Activated CD4-positive, alpha-beta T cell treated with anti-CD3 and anti-CD28 coated beads, Interleukin-2, Interleukin-6, amounts not matched to agents 100 ng/mL and 50 ng/mL, durations not matched to agents 16 hours and 8 hours (primary cell): ENCODE results near the gene STK33.

Experiments used
- DNase-seq: peaks from one replicate; pipeline ENCODE4 v3.0.0-alpha.2; 2020

STK33 gene

DNA sequence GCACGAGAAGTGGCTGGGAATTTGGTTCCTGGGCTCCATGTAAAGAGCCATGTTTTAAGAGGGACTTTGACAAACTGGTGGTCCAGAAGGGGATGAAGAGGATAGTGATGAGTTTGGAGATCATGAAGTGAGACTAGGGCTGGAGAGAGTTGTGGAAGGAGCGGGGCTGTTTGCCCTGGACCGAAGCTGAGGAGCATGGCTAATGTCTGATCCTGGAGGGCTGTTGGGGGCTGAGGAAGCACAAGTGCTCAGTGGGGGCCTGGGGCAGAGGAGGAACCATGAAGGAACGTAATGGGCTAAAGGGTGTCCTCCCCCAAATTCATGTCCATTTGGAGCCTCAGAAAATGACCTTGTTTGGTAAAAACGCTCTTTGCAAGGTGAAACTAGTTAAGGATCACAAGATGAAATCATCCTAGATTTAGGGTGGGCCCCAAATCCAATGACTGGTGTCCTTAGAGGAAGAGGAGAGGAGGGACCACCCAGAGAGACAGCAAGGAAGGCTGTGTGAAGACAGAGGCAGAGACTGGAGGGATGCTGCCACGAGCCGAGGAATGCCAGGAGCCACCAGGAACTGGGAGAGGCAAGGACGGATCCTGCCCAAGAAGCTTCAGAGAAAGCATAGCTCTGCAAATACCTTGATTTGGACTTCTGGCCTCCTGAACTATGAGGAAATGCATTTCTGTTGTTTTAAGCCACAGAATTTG is 223.1 kb downstream of the STK33 start:
- no peak for DNase-seq

DNA sequence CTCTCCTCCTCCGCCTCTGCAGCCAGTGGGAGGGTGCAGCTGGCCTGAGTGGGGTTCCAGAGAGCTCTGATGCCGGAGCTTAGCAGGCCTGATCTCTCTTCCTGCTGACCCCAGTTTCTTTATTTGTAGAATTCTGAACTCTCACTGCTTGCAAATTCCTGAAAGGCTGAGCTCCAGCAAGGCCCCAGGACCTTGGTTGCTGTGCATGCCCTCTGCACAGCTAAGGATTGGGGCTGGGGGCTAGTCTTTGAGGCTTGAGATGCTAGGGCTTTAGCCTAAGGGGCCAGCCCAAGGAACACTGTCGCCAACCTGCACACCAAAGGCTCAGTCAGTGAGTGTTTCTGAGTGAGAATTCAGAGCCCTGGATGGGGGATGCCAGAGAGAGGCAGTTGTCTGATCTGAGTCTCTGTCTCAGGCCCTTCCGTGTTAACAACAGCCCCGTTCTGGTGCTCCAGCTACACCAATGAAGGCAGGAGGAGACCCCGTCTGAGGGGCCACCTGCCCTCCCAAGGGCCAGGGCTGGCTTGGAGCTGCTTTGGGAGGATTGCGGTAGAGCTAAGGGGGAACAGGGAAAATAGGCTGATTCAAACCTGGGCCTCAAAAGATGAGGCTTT is 224.3 kb downstream of the STK33 start:
- DNase-seq: no peak

DNA sequence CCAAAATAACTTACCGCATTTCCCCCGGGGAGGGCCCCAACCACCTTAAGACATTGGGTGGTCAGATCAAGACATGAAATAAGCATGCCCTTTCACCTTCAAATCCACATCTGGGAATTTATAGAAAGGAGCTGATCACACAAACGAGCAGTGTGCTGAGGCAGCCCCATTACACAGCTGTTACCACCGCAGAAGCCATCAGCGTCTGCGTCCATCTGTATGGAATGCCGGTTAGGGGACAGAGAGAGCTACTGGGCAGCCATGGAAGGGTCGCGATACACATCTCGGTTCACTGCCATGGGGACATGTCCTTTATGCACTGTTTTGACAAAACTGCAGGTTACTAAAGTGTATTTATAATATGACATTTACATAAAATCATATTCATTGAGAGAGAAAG is 225.3 kb downstream of the STK33 start:
- DNase-seq: no peak

DNA sequence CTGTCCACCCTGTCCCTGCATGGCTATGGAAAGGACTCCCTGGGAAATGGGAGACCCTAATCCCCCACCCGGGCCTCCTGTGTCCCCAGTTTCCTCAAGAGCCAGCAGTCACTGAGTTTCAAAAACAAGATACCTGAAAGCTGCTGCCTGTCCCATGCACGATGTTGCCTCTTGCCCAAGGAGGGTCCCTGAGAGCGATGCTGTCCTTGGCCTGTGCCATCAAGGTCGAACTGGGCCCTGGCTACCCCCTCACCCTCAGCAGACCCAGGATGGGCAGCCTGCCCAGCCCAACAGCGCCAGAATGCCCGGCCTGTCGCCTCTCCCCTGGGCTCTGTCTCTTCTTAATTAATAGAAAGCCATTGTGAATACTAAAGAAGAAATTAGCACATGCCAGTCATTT is 225.8 kb downstream of the STK33 start:
- DNase-seq: no peak

DNA sequence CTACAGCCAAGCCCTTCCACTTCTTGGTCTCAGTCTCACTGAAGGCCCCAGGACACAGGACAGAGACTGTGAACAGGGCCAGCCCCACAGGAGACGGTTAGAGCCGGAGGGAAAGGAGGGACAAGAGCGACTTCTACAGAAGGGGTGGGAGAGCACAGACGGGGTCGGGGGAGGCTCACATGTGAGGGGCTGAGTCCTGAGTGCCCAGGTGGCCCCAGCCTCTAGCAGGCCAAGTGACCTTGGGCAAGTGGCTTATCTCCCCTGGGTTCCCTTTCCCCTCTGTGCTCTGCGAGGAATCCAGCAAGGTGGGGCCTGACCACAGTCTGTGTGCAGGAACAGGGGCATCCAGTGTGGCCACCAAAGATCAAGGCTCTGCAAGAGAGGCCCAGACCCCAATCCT is 227.7 kb downstream of the STK33 start:
- no peak for DNase-seq

DNA sequence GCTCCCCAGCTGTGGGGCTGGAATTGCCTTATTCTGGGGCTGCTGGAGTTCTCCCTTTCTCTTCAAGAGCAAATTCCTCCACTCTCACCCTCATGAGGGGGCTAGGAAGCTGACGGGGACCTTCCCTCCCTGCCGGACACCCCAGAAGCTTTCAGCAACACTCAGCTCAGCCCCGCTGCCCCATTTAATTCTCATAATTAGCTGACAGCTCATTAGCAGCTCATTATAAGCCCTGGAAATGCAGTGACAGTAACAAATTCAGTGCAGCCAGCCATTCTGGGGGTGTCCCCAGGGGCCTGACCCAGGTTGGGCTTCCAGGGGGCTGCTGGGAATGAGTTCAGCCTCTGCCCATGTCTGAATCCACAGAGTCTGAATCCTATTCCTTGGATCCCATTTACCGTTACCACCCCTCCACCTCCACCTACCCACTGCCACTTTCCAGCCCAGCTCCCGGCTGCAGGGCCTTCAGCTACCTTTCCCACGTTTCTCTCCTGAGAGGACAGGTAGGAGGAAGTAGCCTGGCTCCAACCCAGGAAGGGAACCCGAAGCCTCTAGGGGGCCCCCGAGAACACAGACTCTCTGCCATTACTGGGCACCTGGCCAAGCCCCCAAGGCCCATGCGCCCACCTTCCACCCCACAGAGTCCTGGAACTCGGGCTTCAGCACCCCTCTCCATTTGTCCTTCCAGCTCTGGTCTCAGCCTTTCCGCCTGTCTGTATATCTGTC is 228.6 kb downstream of the STK33 start:
- no peak for DNase-seq

DNA sequence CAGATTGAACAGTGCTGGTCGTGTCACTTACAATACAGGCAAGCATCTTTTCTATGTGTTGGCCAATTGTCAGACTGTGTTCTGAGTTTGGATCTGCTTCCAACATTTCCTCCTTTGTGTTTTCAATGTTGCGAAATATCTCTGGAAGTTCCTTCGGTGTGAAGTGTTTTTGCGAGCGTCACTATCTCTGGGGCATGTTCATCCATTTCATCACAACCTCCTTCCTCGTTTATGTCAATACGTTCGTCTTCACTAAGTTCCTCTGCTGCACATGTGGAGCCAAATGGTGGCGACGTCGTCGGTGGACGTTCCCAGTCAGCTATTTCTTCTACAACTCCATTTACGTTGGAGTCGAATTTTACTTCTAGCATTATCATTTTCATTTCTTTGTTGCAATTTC is 230.1 kb downstream of the STK33 start:
- no peak for DNase-seq

DNA sequence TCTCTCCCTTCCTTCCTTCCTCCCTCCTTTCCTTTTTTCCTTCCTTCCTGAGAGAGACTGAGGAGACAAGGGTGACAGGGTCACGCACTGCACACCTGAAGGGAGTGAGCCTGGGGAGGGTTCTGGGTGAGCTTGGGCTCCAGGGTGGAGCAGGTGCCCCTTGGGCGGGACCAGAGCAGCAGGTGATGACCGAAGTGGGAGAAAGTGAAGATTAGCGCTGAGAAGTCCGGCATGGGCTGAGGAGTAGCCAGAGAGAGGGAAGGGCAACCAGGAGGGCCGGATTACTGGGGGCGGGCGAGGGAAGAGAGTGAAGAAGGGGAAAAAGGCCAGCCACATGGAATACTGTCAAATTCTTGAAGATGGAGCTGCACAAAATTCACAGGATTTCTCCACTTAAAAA is 231.1 kb downstream of the STK33 start:
- no peak for DNase-seq

DNA sequence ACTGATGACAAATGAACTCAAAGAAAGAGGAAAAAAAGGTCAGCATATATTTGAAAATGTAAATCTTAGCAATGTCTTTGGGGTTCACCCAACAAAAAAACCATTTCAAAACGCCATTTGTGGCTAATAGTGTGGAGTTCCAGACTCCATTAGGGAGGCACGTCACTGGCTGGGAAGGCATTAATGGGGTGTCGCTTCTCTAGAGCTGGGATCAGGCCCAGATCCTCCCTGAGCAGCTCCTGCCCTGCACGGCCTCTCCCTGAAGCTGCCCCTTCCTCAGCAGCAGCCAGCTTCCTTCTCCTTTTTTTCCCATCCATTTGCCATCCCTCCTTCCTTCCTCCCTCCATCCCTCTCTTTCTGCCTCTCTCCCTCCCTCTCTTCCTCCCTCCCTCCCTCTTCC is 231.5 kb downstream of the STK33 start:
- DNase-seq: no peak

DNA sequence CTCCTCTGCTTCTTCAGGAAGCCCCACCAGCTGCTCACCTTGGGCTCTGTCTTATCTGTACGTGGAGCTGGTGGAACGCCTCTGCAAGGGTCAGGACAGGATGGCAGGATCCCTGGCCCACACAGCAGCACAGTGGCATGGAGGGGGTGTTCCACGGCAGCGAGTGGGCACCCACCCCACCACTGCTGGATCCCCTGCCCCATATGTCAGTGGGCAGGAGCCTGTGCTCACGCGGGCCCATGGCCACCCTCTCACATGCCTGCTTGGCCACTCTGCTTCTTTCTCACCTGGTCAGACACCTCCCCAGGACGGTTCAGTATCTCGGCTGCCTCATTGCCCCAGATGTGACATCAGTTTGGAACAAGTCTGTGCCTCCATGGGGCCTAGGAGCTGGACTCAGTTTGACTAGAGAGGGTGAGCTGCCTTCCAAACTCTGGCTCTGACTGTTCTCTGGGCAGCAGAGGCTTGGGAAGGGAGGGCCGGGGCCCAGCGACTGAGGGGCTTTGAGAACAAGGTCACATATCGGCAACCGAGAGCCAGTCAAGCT is 232.3 kb downstream of the STK33 start:
- no peak for DNase-seq

DNA sequence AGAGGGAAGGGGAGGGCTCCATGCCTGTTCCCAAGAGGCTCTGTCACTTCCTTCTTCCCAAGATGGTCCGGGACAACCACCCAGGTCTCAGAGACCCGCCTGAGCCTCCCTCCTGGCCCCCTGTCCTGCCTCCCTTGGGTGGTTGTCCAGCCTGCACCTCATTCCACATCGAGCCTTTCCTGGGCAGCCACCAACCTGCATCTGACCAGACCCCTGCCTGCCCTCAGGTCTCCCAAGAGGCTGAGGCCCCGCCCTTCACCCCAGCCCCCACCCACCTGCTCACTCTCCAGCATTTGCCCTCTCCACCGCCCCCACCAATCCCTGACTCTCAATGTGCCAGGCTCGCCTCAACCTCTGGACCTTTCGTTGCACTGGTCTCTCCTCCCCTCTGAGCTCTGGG is 232.8 kb downstream of the STK33 start:
- no peak for DNase-seq

DNA sequence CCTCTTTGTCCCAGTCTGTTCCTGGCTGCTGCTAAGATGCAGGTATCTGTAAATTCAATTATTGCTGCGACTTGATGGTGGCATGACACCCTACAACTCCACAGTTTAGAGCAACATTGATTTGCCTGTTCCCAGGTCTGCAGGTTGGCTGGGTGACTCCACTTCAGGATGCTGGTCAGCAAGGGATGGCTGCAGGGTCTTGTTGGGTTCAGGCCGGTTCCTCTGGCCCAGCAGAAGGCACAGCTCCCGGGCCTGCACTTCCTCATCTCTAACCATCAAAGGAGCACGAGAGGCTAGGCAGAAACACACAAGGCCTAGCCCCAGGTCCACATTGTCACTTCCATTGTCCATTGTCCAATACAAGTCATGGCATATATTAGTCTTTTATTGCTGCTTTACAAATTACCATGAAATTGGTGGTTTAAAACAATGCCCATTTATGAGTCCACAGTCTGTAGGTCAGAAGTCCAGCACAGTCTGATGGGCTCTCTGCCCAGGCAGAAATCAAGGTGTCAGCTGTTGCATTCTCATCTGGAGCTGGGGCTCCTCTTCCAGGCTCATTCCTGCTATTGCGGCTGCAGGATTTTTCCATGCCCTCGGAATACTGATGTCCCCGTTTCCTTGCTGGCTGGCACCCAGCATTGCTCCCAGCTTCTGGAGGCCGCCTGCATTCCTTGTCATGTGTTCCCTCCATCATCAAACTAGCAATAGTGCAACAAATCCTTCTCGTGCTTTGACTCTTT is 233.8 kb downstream of the STK33 start:
- no peak for DNase-seq

DNA sequence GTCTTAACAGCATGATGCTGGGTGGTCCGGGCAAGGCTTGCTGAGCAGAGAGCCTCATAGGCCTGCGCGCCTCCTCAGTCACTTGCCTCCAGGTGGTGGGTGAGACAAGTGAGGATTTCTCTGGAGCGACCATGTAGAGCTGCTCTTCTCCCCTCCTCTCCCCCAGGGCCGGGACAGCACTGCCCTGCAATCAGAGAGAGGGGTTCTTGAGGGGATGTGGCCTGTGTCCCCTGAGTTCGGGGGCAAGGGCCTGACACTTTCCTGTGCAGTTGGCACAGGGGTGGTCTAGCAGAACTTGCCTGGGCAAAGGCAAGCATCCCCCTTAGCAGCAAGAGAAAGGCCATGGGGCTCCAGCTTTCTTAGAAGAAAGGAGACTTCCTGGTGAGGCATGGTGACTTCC is 234.5 kb downstream of the STK33 start:
- DNase-seq: no peak

DNA sequence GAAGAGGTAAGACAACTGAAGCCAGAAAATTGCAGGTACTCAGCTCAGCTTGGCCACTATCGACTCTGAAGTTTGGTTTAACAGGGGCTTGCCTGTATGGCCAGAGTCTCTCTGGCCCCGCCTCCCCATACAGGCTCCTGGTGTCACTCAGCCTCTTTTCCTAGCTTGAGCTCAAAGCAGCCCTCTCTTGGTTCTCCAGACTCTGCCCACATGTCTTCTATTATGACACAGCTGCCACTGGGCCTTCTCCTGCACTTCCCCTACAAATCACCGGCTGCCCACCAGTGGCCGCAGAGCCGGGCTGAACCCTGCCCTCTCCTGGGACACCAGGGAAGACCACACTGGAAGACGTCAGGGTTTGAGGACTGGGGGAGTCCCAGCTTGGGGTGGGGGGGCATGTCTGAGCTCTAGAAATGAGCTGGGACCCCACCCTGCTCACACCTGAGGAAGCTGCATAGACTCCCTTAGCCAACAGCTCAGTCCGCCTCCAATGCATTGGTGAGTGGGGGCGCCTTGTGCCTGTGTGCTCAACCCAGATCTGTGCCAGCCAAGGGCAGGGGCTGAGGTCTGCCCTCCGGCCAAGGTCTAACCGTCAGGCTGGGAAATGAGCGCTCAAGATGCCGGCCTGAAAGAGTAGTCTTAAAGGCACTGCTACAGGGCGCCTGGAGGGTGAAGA is 236.0 kb downstream of the STK33 start:
- DNase-seq: no peak

DNA sequence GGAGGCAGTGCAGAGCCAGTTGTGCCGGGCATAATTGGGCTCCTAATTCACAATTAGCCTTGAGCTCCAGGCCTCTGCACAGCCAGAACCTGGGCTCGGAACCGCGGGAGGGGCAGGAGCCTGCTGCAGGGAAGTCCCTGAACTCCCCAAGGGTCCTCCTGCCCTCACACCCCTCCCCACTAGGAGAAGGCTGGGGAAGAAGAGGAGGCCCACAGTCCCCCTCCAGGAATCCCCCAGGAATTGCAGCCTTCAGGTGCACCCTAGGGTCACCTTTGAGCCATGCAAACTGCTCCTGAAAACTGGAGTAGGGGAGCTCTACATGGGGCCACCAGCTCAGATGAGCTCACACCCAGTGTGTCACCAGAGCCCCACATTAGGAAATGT is 236.5 kb downstream of the STK33 start:
- no peak for DNase-seq

DNA sequence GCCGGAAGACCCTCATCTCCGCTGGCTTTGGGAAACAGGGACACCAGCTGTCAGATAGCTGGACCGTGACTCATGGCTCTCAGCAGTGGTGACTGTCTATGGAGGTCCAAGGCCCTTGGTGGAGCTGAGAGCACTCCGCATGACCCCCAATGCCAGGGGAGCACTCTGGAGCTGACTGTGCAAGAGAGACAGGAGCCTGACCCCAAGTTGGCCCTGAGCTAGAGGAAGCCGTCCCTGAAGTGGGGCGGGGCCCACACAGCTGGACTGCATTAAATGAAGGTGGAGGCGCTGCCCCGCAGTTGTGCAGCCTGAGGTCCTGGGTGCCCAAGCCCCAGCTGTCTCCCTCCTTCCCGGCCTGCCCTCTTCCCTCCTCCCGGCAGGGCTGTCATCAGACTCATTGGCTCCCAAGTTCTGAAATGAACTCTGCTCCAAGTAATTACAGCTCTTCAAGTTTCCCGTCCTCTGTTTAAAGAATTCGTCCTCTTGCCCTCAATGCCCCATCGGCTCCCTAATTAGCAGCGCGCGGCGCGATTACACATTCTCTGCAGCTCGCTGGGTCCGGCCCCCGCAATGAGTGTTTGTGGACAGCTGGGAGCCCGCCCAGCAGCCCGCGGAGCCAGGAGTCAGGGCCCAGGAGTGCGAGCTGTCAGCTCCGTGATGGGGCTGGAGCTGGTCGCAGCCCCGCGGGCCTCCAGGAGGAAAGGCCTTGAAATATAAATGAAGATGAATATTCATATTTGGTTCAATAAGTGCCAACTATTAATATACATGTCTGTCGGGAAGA is 237.1 kb downstream of the STK33 start:
- no peak for DNase-seq

DNA sequence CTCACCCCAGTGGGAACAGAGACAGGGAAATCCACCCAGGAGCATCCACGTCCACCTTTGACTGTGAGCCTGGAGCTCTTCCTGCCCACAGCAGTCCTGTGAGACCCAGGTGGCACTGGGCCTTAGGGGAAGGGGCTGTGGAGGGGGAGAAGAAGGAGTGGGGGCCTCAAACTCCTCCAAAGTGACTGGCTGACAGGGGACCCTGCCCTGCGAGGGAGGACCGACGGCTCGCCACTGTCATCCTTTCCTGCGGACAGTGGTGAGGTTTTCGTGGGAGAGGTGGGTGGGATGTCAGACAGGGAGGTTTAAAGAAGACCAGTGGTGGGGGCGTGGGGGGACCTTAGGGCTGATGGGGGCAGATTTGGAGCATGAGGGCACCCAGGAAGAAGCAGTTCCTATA is 237.8 kb downstream of the STK33 start:
- no peak for DNase-seq

DNA sequence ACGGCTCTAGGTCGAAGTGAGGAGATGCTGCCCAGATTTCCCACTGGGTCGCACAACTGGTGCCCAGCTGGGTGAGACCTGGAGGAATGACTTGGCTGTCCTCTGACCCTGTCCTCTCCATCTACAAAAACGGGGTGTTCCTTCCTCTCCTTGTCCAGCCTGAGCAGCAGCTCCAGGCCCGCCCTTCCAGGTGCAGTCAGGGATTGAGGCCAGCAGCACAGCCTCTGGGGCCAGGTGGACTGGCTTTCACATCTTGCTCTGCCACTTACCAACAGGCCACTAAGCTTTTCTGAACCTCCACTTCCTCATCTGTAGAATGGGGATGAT is 238.6 kb downstream of the STK33 start:
- no peak for DNase-seq

DNA sequence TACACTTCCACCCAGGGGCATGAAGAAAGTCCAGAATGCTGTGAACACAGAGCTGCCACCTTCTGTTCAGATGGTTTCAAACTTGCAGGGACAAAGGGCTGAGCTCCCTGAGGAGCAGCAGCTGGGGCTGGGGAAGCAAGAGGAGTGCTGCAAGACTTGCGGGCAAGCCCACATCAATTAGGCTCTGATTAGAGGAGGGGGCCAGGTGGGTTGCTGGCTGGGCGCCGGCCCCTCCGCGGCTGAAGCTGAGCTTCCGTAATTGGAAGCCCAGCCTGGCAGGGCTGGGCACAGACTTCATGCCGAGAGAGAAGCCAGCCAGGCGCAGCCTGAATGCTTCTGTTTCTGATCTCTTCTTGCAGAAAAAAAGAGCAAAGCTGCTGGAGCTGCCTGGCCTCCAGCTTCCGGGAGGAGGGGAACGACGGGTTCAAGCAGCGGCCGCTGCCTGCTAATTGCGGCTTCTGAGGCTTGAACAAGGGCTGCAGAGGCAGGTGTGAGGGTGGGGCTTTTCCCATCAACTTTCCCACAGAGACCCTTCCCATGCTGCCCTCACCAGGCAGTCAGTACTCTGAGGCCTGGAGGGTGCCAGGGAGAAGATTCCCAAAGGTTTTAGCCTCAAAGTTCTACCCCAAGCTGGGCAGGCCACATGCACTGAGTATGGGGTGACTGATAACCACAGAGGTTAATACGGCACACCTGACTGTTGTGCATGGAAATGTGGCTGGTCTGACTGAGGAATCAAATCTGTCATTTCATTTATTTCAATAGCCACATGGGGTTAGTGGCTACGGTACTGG is 239.2 kb downstream of the STK33 start:
- DNase-seq: no peak

DNA sequence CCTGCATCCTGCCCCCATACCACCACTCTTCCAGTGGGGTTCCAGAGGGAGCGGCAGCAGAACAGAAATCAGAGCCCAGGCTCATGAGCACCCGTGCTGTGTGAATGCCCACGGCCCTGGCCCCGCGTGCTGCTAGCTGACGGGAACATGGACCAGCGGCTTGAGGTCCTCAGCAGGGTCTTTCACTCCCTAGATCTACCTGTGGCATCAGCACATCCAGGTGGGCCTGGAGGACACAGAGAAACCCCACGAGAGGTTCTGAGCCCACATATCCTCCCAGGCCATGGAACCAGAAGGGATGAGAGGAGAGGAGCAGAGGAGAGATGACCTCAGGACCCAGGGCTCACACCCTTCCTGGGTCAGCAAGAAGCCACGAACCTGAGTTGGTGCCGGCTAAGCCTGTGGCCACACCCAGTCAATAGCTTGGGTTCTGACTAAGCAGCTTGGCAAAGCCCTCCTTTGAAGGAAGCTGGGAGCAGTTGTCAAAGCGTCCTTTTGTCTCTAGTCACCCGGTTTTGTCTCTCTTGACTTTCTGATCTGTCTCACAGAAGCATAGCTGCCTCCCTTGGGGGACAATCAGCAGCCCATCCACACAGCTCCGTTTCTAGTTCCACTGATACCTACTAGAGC is 241.0 kb downstream of the STK33 start:
- DNase-seq: no peak
